H1 (cell line): ENCODE results near the gene SLC41A2. TPM values are rescaled to one million over a fixed set of nuclear protein-coding genes. Genes with fewer than 3 reads are reported as not detected.

Experiments used
- CTCF ChIA-PET: fragments of 300-600 bp; sonication (Branson Sonifier 250); formaldehyde crosslinking; loops from one replicate; lab custom pipeline; 2021; ENCODE audit not compliant: partially characterized antibody; lab: Charles Lee
- POLR2A ChIA-PET: fragments of 300-600 bp; sonication (Branson Sonifier 250); formaldehyde crosslinking; loops from one replicate; lab custom pipeline; 2021; ENCODE audit warnings: inconsistent platforms; ENCODE audit not compliant: partially characterized antibody; lab: Charles Lee
- DNase-seq, 2 experiments: peaks; one replicate each; pipeline versions ENCODE4 v3.0.0 to v3.0.0-alpha.2; 2010 to 2022; ENCODE audit warnings: low spot score in 2 of 2, low read depth in 1 of 2, mixed read lengths in 1 of 2
- FAIRE-seq: peaks from 2 replicates; lab custom pipeline; 2011; peaks lifted over from hg19 to GRCh38; lab: Jason Lieb, UNC
- H2AFZ ChIP-seq: 2 replicates; pipeline ENCODE4 v1.8.1; 2012; ENCODE audit warnings: low read length, inconsistent platforms
- H2AK5ac ChIP-seq: 2 replicates; pipeline ENCODE4 v1.6.1; 2013; ENCODE audit warnings: low read depth, low read length
- H2BK120ac ChIP-seq: replicated peaks from 2 replicates; pipeline ENCODE3; 2013; ENCODE audit warnings: low read depth, low read length, inconsistent platforms
- H2BK12ac ChIP-seq: 2 replicates; pipeline ENCODE4 v1.6.1; 2013; ENCODE audit warnings: low read depth, low read length
- H2BK15ac ChIP-seq: 2 replicates; pipeline ENCODE4 v1.6.1; 2013; ENCODE audit warnings: low read length
- H2BK20ac ChIP-seq: 2 replicates; pipeline ENCODE4 v1.6.1; 2013; ENCODE audit warnings: low read length
- H2BK5ac ChIP-seq: 2 replicates; pipeline ENCODE4 v1.6.1; 2013; ENCODE audit warnings: low read depth, low read length
- H3K14ac ChIP-seq: 2 replicates; pipeline ENCODE4 v1.6.1; 2013; ENCODE audit warnings: inconsistent platforms; ENCODE audit not compliant: insufficient read length
- H3K18ac ChIP-seq: 2 replicates; pipeline ENCODE4 v1.6.1; 2013; ENCODE audit warnings: low read length; ENCODE audit errors: extremely low read depth
- H3K23ac ChIP-seq: 2 replicates; pipeline ENCODE4 v1.6.1; 2013; ENCODE audit warnings: inconsistent platforms; ENCODE audit not compliant: insufficient read length
- H3K23me2 ChIP-seq: 2 replicates; pipeline ENCODE4 v1.6.1; 2013; ENCODE audit warnings: low read depth, low read length
- H3K27ac ChIP-seq: 2 replicates; pipeline ENCODE4 v1.6.1; 2011; ENCODE audit warnings: low read depth, low read length, inconsistent platforms
- H3K27me3 ChIP-seq, 4 experiments: replicated peaks in 1 of 4; 1 replicate in 1 of 4; 2 replicates in 3 of 4; pipeline versions ENCODE4 v1.6.1 to v1.8.1; 2011 to 2013; ENCODE audit warnings: low read length in 3 of 4, mild to moderate bottlenecking in 3 of 4, inconsistent platforms in 2 of 4, mixed read lengths in 2 of 4, moderate library complexity in 1 of 4; ENCODE audit not compliant: control insufficient read depth in 3 of 4, insufficient read depth in 3 of 4; ENCODE audit errors: extremely low read depth in 1 of 4
- H3K36me3 ChIP-seq, 4 experiments: 2 replicates each; pipeline versions ENCODE4 v1.6.1 to v1.8.1; 2011 to 2013; ENCODE audit warnings: mild to moderate bottlenecking in 4 of 4, low read length in 3 of 4, moderate library complexity in 2 of 4, control low read depth in 1 of 4, inconsistent platforms in 1 of 4; ENCODE audit not compliant: insufficient read depth in 4 of 4, control insufficient read depth in 2 of 4
- H3K4ac ChIP-seq: replicated peaks from 2 replicates; pipeline ENCODE3; 2013; ENCODE audit warnings: low read length, low read depth, mixed read lengths, inconsistent platforms; ENCODE audit not compliant: insufficient read length
- H3K4me1 ChIP-seq, 4 experiments: replicated peaks in 1 of 4; 1 replicate in 1 of 4; 2 replicates in 3 of 4; pipeline versions ENCODE4 v1.6.1 to v1.8.1; 2011 to 2013; ENCODE audit warnings: low read length in 3 of 4, inconsistent platforms in 2 of 4, mixed read lengths in 1 of 4; ENCODE audit not compliant: insufficient read depth in 4 of 4, control insufficient read depth in 3 of 4
- H3K4me2 ChIP-seq, 2 experiments: 2 replicates each; pipeline versions ENCODE4 v1.6.1 to v1.8.1; 2011 to 2013; ENCODE audit warnings: low read depth in 2 of 2, low read length in 2 of 2, control low read depth in 1 of 2, inconsistent platforms in 1 of 2, mild to moderate bottlenecking in 1 of 2; ENCODE audit not compliant: insufficient read depth in 1 of 2
- H3K4me3 ChIP-seq, 4 experiments: fragments of 200-600, 300-600 bp in 1 of 4; sonication (generic), shearing (Covaris generic), sonication (Bioruptor Twin) in 1 of 4; 2 replicates each; pipeline versions ENCODE4 v1.5.1 to v1.8.1; 2011 to 2016; ENCODE audit warnings: low read length in 4 of 4, low read depth in 3 of 4, control low read depth in 2 of 4, inconsistent platforms in 2 of 4, mild to moderate bottlenecking in 2 of 4, mixed read lengths in 1 of 4, moderate library complexity in 1 of 4; ENCODE audit not compliant: insufficient read depth in 2 of 4; ENCODE audit errors: extremely low read depth in 1 of 4
- H3K56ac ChIP-seq: replicated peaks from 2 replicates; pipeline ENCODE3; 2013; ENCODE audit warnings: low read depth, mild to moderate bottlenecking, mixed read lengths, low read length, inconsistent platforms; ENCODE audit not compliant: insufficient read length
- H3K79me1 ChIP-seq: 2 replicates; pipeline ENCODE4 v1.6.1; 2013; ENCODE audit warnings: low read depth, low read length, control low read depth
- H3K79me2 ChIP-seq, 2 experiments: 2 replicates each; pipeline versions ENCODE4 v1.6.1 to v1.8.1; 2012 to 2013; ENCODE audit warnings: low read length in 2 of 2, mild to moderate bottlenecking in 2 of 2, inconsistent platforms in 1 of 2; ENCODE audit not compliant: insufficient read depth in 2 of 2, control insufficient read depth in 1 of 2
- H3K9ac ChIP-seq, 4 experiments: replicated peaks in 1 of 4; 1 replicate in 1 of 4; 2 replicates in 3 of 4; pipeline versions ENCODE4 v1.6.1 to v1.8.1; 2011 to 2013; ENCODE audit warnings: low read depth in 3 of 4, low read length in 3 of 4, control low read depth in 2 of 4, mild to moderate bottlenecking in 2 of 4, moderate library complexity in 2 of 4, inconsistent platforms in 1 of 4; ENCODE audit errors: extremely low read depth in 1 of 4
- H3K9me3 ChIP-seq, 2 experiments: 2 replicates each; pipeline versions ENCODE4 v1.6.1 to v1.8.1; 2012 to 2013; ENCODE audit warnings: mild to moderate bottlenecking in 2 of 2, moderate library complexity in 2 of 2, control low read depth in 1 of 2, inconsistent platforms in 1 of 2, low read depth in 1 of 2, low read length in 1 of 2, mixed read lengths in 1 of 2; ENCODE audit not compliant: insufficient read depth in 2 of 2
- H4K20me1 ChIP-seq, 2 experiments: replicated peaks in 1 of 2; 2 replicates each; pipeline versions ENCODE3 to v1.8.1; 2011 to 2013; ENCODE audit warnings: inconsistent platforms in 2 of 2, low read length in 2 of 2, mild to moderate bottlenecking in 1 of 2; ENCODE audit not compliant: insufficient read depth in 2 of 2, control insufficient read depth in 1 of 2
- H4K5ac ChIP-seq: 2 replicates; pipeline ENCODE4 v1.6.1; 2013; ENCODE audit warnings: low read length, low read depth, mixed read lengths, inconsistent platforms; ENCODE audit not compliant: insufficient read length
- H4K8ac ChIP-seq: 2 replicates; pipeline ENCODE4 v1.8.0; 2013; ENCODE audit warnings: mild to moderate bottlenecking, moderate library complexity, low read length, inconsistent platforms; ENCODE audit not compliant: insufficient read depth; ENCODE audit errors: extremely low read depth
- H4K91ac ChIP-seq: replicated peaks from 2 replicates; pipeline ENCODE3; 2013; ENCODE audit warnings: low read length, mixed read lengths, inconsistent platforms; ENCODE audit not compliant: insufficient read length
- ATF3 ChIP-seq: IDR thresholded peaks from 2 replicates; pipeline ENCODE4 v1.6.1; 2011; ENCODE audit warnings: low read depth, mild to moderate bottlenecking, low read length; ENCODE audit not compliant: insufficient read depth
- BRCA1 ChIP-seq: IDR thresholded peaks from 2 replicates; pipeline ENCODE4 v1.6.1; 2012; ENCODE audit warnings: low read depth, low read length, improper control_type of control experiment
- CEBPB ChIP-seq: IDR thresholded peaks from 2 replicates; pipeline ENCODE4 v1.6.1; 2012; ENCODE audit warnings: low read depth, low read length
- EZH2 ChIP-seq: fragments of 200-600 bp; sonication (generic); IDR thresholded peaks from 2 replicates; pipeline ENCODE4 v1.7.1; 2012; ENCODE audit warnings: low read depth, mild to moderate bottlenecking, moderate library complexity, low read length, inconsistent platforms; ENCODE audit not compliant: severe bottlenecking
- FOSL1 ChIP-seq: IDR thresholded peaks from 2 replicates; pipeline ENCODE4 v1.6.1; 2011; ENCODE audit warnings: mild to moderate bottlenecking, low read depth, low read length, moderate library complexity; ENCODE audit not compliant: insufficient read depth
- RXRA ChIP-seq: IDR thresholded peaks from 2 replicates; pipeline ENCODE4 v1.6.1; 2011; ENCODE audit warnings: low read depth, mild to moderate bottlenecking, low read length, moderate library complexity; ENCODE audit not compliant: insufficient read depth
- SP1 ChIP-seq: IDR thresholded peaks from 2 replicates; pipeline ENCODE4 v1.6.1; 2011; ENCODE audit warnings: low read depth, low read length
- SRF ChIP-seq: IDR thresholded peaks from 2 replicates; pipeline ENCODE4 v1.6.1; 2011; ENCODE audit warnings: mild to moderate bottlenecking, low read depth, low read length, moderate library complexity
- YY1 ChIP-seq: IDR thresholded peaks from 2 replicates; pipeline ENCODE4 v1.6.1; 2011; ENCODE audit warnings: low read depth, mild to moderate bottlenecking, low read length
- WGBS, 2 experiments: shearing (Covaris generic) in 1 of 2; methylation state at CpG; one replicate each; pipeline versions ENCODE4 v1.1.6 to v1.1.7; 2013 to 2015; ENCODE audit warnings: low lambda C conversion rate in 2 of 2, mixed read lengths in 2 of 2, inconsistent platforms in 1 of 2, low coverage in 1 of 2, missing lambda C conversion rate in 1 of 2; ENCODE audit not compliant: insufficient replicate concordance in 2 of 2, insufficient coverage in 1 of 2, insufficient read length in 1 of 2; ENCODE audit errors: extremely low coverage in 1 of 2, missing lambda C conversion rate in 1 of 2; 5-methylcytosine and 5-hydroxymethylcytosine counted together
- polyA plus RNA-seq, 7 experiments: library from polyadenylated mRNA; depleted of rRNA in 3 of 7; stranded (reverse) in 5 of 7; unstranded in 2 of 7; fragments of >200 nt in 5 of 7; fragments of 200-250 nt in 2 of 7; gene quantifications; 1 replicate in 5 of 7; 2 replicates in 1 of 7; 4 replicates in 1 of 7; pipeline versions ENCODE4 v1.2.1 to v1.2.3, GENCODE V29; 2011 to 2013; ENCODE audit warnings: missing spikeins in 2 of 7, mixed read lengths in 2 of 7
- total RNA-seq: library from RNA; stranded (reverse); fragmentation: NEBNext Ultra II Directional; extraction: Animal tissue kit (Norgen Biotek cat#: 25700); gene quantifications from 2 replicates; pipeline ENCODE4 v1.2.1, GENCODE V29; 2021

SLC41A2 gene
- total and polyA plus RNA-seq, 2 of the 8 experiments (the other 6 are each of a cell fraction or from before 2014, with no cell fraction given): 0.79 to 3.0 TPM

DNA sequence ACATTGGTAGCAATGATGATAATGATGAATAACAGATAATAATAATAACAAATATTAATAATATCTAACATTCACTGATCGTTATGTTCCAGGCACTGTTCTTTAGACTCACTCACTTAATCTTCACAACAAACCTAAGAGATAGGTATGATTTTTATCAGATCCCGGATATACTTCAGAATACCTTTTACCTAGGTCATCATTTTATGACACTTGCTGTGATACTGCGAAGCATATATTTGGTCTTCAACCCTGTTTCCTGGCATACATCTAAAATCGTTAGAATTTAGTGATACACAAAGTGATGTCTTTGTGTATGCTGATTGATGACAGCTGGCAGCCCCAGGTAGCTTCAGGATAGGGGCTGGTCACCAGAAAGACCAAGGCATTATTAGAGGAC lies 46.1 kb downstream of the SLC41A2 start:
- Histone ChIP-seq H3K9me3 (no peaks in the 10 kb centered on the region), H2AFZ (no peak overlapping the region), H4K8ac (no peak overlapping the region), H3K79me1 (no peaks in the 10 kb centered on the region), H3K4me3 (no peak overlapping the region), H2BK120ac (no peak overlapping the region), H3K56ac (no peak overlapping the region), H3K23ac (no peak overlapping the region), H3K4me1 (no peaks in the 10 kb centered on the region), H3K27me3 (no peaks in the 10 kb centered on the region), H3K18ac (no peak overlapping the region), H3K27ac (no peak overlapping the region), H3K79me2 (no peaks in the 10 kb centered on the region), H2BK15ac (no peak overlapping the region), H3K4me2 (no peak overlapping the region), H3K9ac (no peak overlapping the region), H2AK5ac (no peak overlapping the region), H4K5ac (no peak overlapping the region), H2BK5ac (no peak overlapping the region), H3K36me3 (no peaks in the 10 kb centered on the region), H2BK20ac (no peak overlapping the region), H4K20me1 (no peaks in the 10 kb centered on the region), H3K4ac (no peak overlapping the region), H4K91ac (no peak overlapping the region), H3K14ac (no peak overlapping the region), H2BK12ac (no peak overlapping the region), H3K23me2 (no peaks in the 10 kb centered on the region)
- TF ChIP-seq RXRA: no peak
- TF ChIP-seq CEBPB: no peak
- TF ChIP-seq ATF3: no peak
- no peak for TF ChIP-seq FOSL1
- TF ChIP-seq SP1: no peak
- TF ChIP-seq SRF: no peak
- TF ChIP-seq EZH2: no peak
- TF ChIP-seq BRCA1: no peak
- no peak for TF ChIP-seq YY1
- POLR2A ChIA-PET: no interaction called here
- WGBS, 2 experiments: 87% methylated on average over 4 of the region's 4 CpGs; no CpG with 5 or more reads in 1 of the 2 experiments
- FAIRE-seq: no peak
- no peak for DNase-seq
- CTCF ChIA-PET: interaction anchor here (0.6 kb wide), 1 partner anchor 146 kb away, joined by 3 read pairs; no protein-coding TSS in a partner anchor
